ENCODE data around the gene DNMT1.

GRCh38 chr19:10089801-10090375 is 104.9 kb downstream of the DNMT1 start:
- TF ChIP-seq TOX (CRISPR knock-in tag; IDR thresholded peaks at IDR 0.05; ENCODE audit: borderline replicate concordance) (no peak), TSHZ2 (CRISPR knock-in tag; IDR thresholded peaks at IDR 0.05) (no peak), CREB5 (CRISPR knock-in tag; IDR thresholded peaks at IDR 0.05; ENCODE audit: low read depth) (no peak), PATZ1 (CRISPR knock-in tag; IDR thresholded peaks at IDR 0.05; ENCODE audit: borderline replicate concordance) (no peak), ARNTL (CRISPR knock-in tag; IDR thresholded peaks at IDR 0.05; ENCODE audit: borderline replicate concordance, low read depth) (no peak), ISL1 (CRISPR knock-in tag; IDR thresholded peaks at IDR 0.05) (no peak), ZNF8 (CRISPR knock-in tag; IDR thresholded peaks at IDR 0.05) (no peak), RARB (CRISPR knock-in tag; IDR thresholded peaks at IDR 0.05) (no peak), OSR1 (CRISPR knock-in tag; IDR thresholded peaks at IDR 0.05) (no peak), ESRRG (CRISPR knock-in tag; IDR thresholded peaks at IDR 0.05) (no peak), ZFP3 (CRISPR knock-in tag; IDR thresholded peaks at IDR 0.05) (no peak), ZNF70 (CRISPR knock-in tag; IDR thresholded peaks at IDR 0.05) (no peak), ZNF565 (CRISPR knock-in tag; conservative IDR thresholded peaks at IDR 0.05; ENCODE audit: low read depth) (no peak), PPARA (CRISPR knock-in tag; IDR thresholded peaks at IDR 0.05; ENCODE audit: borderline replicate concordance) (no peak)

Measured in SK-N-SH treated with all-trans-retinoic acid at 6 μM for 48 hours (cell line).